NB4 (cell line): ENCODE measurements around the gene RAD52.

Experiments used
- POLR2A ChIP-seq: IDR thresholded peaks from 2 replicates; pipeline ENCODE4 v1.6.1; 2011; ENCODE audit warnings: mild to moderate bottlenecking; ENCODE audit not compliant: insufficient read length; ENCODE audit errors: extremely low read depth
- TF ChIP-seq, protein P1 (sequence below): IDR thresholded peaks from one replicate; pipeline ENCODE4 v1.5.1; 2012; ENCODE audit warnings: low read depth, low read length

DNA sequence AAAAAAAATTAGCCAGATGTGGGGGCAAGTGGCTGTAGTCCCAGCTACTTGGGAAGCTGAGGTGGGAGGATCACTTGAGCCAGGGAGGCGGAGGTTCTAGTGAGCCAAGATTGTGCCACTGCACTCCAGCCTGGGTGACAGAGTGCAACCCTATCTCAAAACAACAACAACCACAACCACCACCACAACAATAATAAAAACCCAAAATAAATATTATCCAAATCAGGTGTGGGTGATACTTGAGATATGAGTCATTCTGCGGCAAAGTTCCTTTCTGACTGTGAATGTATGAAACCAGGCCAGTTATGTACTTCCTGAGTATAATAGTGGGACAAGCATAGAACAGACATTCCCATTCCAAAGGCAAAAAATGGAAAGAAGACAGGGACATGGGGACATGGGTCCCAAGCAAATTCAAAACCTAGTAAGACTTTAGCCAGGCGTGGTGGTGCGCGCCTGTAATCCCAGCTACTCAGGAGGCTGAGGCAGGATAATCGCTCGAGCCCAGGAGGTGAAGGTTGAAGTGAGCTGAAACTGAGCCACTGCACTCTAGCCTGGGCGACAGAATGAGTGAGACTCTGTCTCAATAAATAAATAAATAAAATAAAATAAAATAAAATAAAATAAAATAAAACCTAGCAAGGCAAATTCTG is 31.8 kb upstream of the RAD52 start:
- TF ChIP-seq POLR2A = no peak
- TF ChIP-seq, protein P1, sequence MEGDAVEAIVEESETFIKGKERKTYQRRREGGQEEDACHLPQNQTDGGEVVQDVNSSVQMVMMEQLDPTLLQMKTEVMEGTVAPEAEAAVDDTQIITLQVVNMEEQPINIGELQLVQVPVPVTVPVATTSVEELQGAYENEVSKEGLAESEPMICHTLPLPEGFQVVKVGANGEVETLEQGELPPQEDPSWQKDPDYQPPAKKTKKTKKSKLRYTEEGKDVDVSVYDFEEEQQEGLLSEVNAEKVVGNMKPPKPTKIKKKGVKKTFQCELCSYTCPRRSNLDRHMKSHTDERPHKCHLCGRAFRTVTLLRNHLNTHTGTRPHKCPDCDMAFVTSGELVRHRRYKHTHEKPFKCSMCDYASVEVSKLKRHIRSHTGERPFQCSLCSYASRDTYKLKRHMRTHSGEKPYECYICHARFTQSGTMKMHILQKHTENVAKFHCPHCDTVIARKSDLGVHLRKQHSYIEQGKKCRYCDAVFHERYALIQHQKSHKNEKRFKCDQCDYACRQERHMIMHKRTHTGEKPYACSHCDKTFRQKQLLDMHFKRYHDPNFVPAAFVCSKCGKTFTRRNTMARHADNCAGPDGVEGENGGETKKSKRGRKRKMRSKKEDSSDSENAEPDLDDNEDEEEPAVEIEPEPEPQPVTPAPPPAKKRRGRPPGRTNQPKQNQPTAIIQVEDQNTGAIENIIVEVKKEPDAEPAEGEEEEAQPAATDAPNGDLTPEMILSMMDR = no peak
